ENCODE data around the gene DEAF1. TPM values are rescaled to one million over a fixed set of nuclear protein-coding genes. Genes with fewer than 3 reads are reported as not detected.

The DEAF1 gene
- total and polyA plus RNA-seq, 9 of the 15 experiments (the other 6 are each of a cell fraction or from before 2014, with no cell fraction given), result 2.0 to 69.1 (median 26.8) TPM

DNA sequence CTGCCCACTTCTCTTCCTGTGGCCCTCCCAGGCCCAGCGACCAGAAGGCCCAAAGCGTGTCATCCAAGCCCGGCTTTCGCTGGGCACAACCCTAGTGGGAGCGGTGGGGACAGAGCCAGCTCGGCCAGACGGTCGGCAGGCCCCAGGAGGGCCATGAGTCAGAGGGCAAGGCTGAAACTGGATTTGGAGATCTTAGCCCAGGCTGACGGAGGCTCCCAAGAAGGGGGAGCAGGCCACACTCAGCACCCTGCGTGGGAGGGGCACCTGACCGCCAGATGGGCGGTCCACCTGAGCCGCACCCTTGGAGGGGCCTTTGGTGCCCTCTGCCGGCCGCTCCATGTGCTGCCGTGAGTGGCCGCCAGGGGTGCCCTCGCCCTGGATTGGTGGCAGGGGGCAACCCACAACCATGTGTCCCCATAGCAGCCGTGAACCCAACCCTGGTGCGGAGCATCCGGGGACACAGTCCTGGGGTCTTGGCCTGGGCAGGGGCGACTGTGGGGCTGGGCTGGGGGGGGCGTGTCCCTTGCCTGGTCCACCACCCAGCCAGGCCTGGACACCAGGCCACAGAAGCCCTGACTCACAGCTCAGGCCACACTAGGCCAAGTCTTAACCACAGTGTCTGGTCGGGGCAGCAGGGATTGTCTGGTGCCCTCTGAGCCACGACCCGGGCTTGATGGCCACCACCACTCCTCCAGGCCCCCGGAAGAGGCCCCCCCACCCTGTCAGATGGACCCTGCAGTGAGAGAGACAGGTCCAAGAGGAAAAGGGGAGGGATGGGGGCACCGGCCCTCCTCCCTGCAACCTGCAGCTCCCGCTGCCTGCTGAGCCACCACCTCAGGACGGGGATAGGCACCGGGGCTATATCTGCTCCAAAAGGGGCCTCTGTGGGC is 33.1 kb upstream of the DEAF1 start (continued):
- no peak for TF ChIP-seq PTTG1 (tag; IDR thresholded peaks at IDR 0.05; ENCODE audit: low read depth)
- 0 out of 2 replicates have a peak, but pooled peaks have one; percentile 45 for TF ChIP-seq ZNF76 (CRISPR knock-in tag; IDR thresholded peaks at IDR 0.05; ENCODE audit: borderline replicate concordance)
- TF ChIP-seq DACH1 (IDR thresholded peaks at IDR 0.05; ENCODE audit: partially characterized antibody), result peak; percentile 50
- peak; percentile 44 for TF ChIP-seq POLR2G (IDR thresholded peaks at IDR 0.05; ENCODE audit: low read depth, low read length)
- TF ChIP-seq KLF16 (IDR thresholded peaks at IDR 0.05), result peak; percentile 87
- peak; percentile 15 for TF ChIP-seq NFE2 (IDR thresholded peaks at IDR 0.05; ENCODE audit: low read depth)
- TF ChIP-seq KDM1A (IDR thresholded peaks at IDR 0.05), result no peak
- TF ChIP-seq MAZ (CRISPR knock-in tag; conservative IDR thresholded peaks at IDR 0.05 in 1 of 2, IDR thresholded peaks at IDR 0.05 in 1 of 2), result peak; percentile 94
- peak; percentile 48; the same call in 1 of the 2 replicates for TF ChIP-seq CREB1 (IDR thresholded peaks at IDR 0.05)
- peak; percentile 60; the same call in 1 of the 2 replicates for TF ChIP-seq CREB1 (CRISPR knock-in tag; IDR thresholded peaks at IDR 0.05)
- no peak for TF ChIP-seq ZNF609 (CRISPR knock-in tag; IDR thresholded peaks at IDR 0.05; ENCODE audit: borderline replicate concordance)
- TF ChIP-seq CBX2 (IDR thresholded peaks at IDR 0.05; ENCODE audit: insufficient read depth, low read length, poor library complexity, severe bottlenecking), result no peak
- peak; percentile 97 for TF ChIP-seq CTBP1 (IDR thresholded peaks at IDR 0.05; ENCODE audit: borderline replicate concordance)
- TF ChIP-seq TAF9B (IDR thresholded peaks at IDR 0.05; ENCODE audit: partially characterized antibody), result no peak
- TF ChIP-seq POLR2A (conservative IDR thresholded peaks at IDR 0.05), result no peak
- 0 out of 2 replicates have a peak, but pooled peaks have one; percentile 33 for TF ChIP-seq HLTF (IDR thresholded peaks at IDR 0.05)
- 0 out of 2 replicates have a peak, but pooled peaks have one; percentile 44 for TF ChIP-seq ATF4 (CRISPR knock-in tag; IDR thresholded peaks at IDR 0.05)
- peak; percentile 41; the same call in 1 of the 2 replicates for TF ChIP-seq ZNF263 (CRISPR knock-in tag; IDR thresholded peaks at IDR 0.05; ENCODE audit: borderline replicate concordance)
- peak; percentile 79 for TF ChIP-seq SMC3 (conservative IDR thresholded peaks at IDR 0.05; ENCODE audit: insufficient read depth, low read depth, low read length)
- TF ChIP-seq NCOA6 (IDR thresholded peaks at IDR 0.05), result no peak
- TF ChIP-seq, protein P1, sequence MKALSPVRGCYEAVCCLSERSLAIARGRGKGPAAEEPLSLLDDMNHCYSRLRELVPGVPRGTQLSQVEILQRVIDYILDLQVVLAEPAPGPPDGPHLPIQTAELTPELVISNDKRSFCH (CRISPR knock-in tag; IDR thresholded peaks at IDR 0.05), result no peak
- TF ChIP-seq, protein P1 (tag; IDR thresholded peaks at IDR 0.05), result no peak
